IMR-90 (cell line): ENCODE results near the gene ARL2. TPM values are rescaled to one million over a fixed set of nuclear protein-coding genes. Genes with fewer than 3 reads are reported as not detected.
A peak's percentile ranks its signal among the peaks of the same experiment; 100 is the strongest.

Source experiments
- ATAC-seq: fragments of 200-7000 bp; cut with Tn5 transposase; 2 replicates; pipeline ENCODE4 v1.9.1; 2020; ENCODE audit warnings: low read depth, mild to moderate bottlenecking, moderate library complexity
- BruUV-seq: library from RNA; stranded (reverse); fragments of 400-500 nt; replicated peaks from 2 replicates; lab custom pipeline; 2021; lab: Mats Ljungman, UMichigan
- CTCF ChIA-PET: fragments of 300-600 bp; formaldehyde crosslinking; extraction: SDS; loops from one replicate; lab custom pipeline; 2021; ENCODE audit warnings: antibody characterized with exemption; lab: Yijun Ruan, JAX
- POLR2A ChIA-PET: fragments of 300-600 bp; sonication (Branson Sonifier 250); formaldehyde crosslinking; loops from one replicate; lab custom pipeline; 2022; ENCODE audit warnings: antibody characterized with exemption; ENCODE audit not compliant: unreplicated experiment; lab: Charles Lee
- DNase-seq: peaks from one replicate; pipeline ENCODE4 v3.0.0; 2013
- H2AFZ ChIP-seq: replicated peaks from 2 replicates; pipeline ENCODE3; 2013; ENCODE audit warnings: low read length, mild to moderate bottlenecking; ENCODE audit not compliant: poor library complexity
- H2AK5ac ChIP-seq: 2 replicates; pipeline ENCODE4 v1.6.1; 2013; ENCODE audit warnings: low read depth, low read length, inconsistent platforms
- H2AK9ac ChIP-seq: replicated peaks from 2 replicates; pipeline ENCODE3; 2013; ENCODE audit warnings: mild to moderate bottlenecking, low read depth, low read length, moderate library complexity; ENCODE audit not compliant: poor library complexity
- H2BK120ac ChIP-seq: 2 replicates; pipeline ENCODE4 v1.6.1; 2013; ENCODE audit warnings: low read depth, low read length, inconsistent platforms
- H2BK15ac ChIP-seq: 3 replicates; pipeline ENCODE4 v1.6.1; 2013; ENCODE audit warnings: low read depth, low read length, inconsistent platforms
- H2BK20ac ChIP-seq: 2 replicates; pipeline ENCODE4 v1.6.1; 2013; ENCODE audit warnings: low read depth, mild to moderate bottlenecking, inconsistent platforms, low read length, moderate library complexity
- H2BK5ac ChIP-seq: 2 replicates; pipeline ENCODE4 v1.6.1; 2013; ENCODE audit warnings: mild to moderate bottlenecking, low read depth, low read length, inconsistent platforms; ENCODE audit not compliant: poor library complexity, severe bottlenecking
- H3K14ac ChIP-seq: replicated peaks from 2 replicates; pipeline ENCODE4 v1.6.1; 2013; ENCODE audit warnings: low read depth, low read length, inconsistent platforms
- H3K18ac ChIP-seq: 2 replicates; pipeline ENCODE4 v1.6.1; 2013; ENCODE audit warnings: low read depth, low read length, control low read depth
- H3K23ac ChIP-seq: 2 replicates; pipeline ENCODE4 v1.6.1; 2013; ENCODE audit warnings: low read depth, low read length, inconsistent platforms
- H3K27ac ChIP-seq: 2 replicates; pipeline ENCODE4 v1.5.1; 2013; ENCODE audit warnings: mild to moderate bottlenecking, control low read depth, low read length; ENCODE audit not compliant: insufficient read depth
- H3K27me3 ChIP-seq: 2 replicates; pipeline ENCODE4 v1.6.1; 2013; ENCODE audit warnings: low read length; ENCODE audit not compliant: control insufficient read depth, insufficient read depth
- H3K36me3 ChIP-seq: 2 replicates; pipeline ENCODE4 v1.6.1; 2013; ENCODE audit warnings: low read length, mixed read lengths; ENCODE audit not compliant: control insufficient read depth, insufficient read depth
- H3K4ac ChIP-seq: 2 replicates; pipeline ENCODE4 v1.6.1; 2013; ENCODE audit warnings: low read depth, low read length, inconsistent platforms
- H3K4me1 ChIP-seq: 2 replicates; pipeline ENCODE4 v1.6.1; 2013; ENCODE audit warnings: low read length, mixed read lengths; ENCODE audit not compliant: control insufficient read depth, insufficient read depth
- H3K4me2 ChIP-seq: 2 replicates; pipeline ENCODE4 v1.6.1; 2013; ENCODE audit warnings: low read depth, mild to moderate bottlenecking, control low read depth, low read length, moderate library complexity
- H3K4me3 ChIP-seq: 2 replicates; pipeline ENCODE4 v1.5.1; 2013; ENCODE audit warnings: low read depth, mild to moderate bottlenecking, control low read depth, low read length, moderate library complexity; ENCODE audit not compliant: insufficient read depth
- H3K56ac ChIP-seq: 2 replicates; pipeline ENCODE4 v1.6.1; 2013; ENCODE audit warnings: low read length, inconsistent platforms; ENCODE audit not compliant: insufficient read depth; ENCODE audit errors: extremely low read depth
- H3K79me1 ChIP-seq, 2 experiments: 2 replicates each; pipeline ENCODE4 v1.6.1; 2013; ENCODE audit warnings: low read length in 2 of 2, inconsistent platforms in 1 of 2, low read depth in 1 of 2
- H3K9ac ChIP-seq: 2 replicates; pipeline ENCODE4 v1.6.1; 2013; ENCODE audit warnings: low read depth, low read length, control low read depth
- H3K9me1 ChIP-seq: 2 replicates; pipeline ENCODE4 v1.6.1; 2013; ENCODE audit warnings: low read length, inconsistent platforms; ENCODE audit not compliant: insufficient read depth
- H3K9me3 ChIP-seq: 2 replicates; pipeline ENCODE4 v1.6.1; 2013; ENCODE audit warnings: low read length; ENCODE audit not compliant: control insufficient read depth, insufficient read depth
- H4K20me1 ChIP-seq: 2 replicates; pipeline ENCODE4 v1.6.1; 2013; ENCODE audit warnings: low read length, inconsistent platforms; ENCODE audit not compliant: insufficient read depth
- H4K5ac ChIP-seq: 2 replicates; pipeline ENCODE4 v1.6.1; 2013; ENCODE audit warnings: mild to moderate bottlenecking, low read depth, low read length, control low read depth
- H4K8ac ChIP-seq, 2 experiments: 2 replicates each; pipeline ENCODE4 v1.6.1; 2013; ENCODE audit warnings: low read depth in 2 of 2, low read length in 2 of 2, control low read depth in 1 of 2, inconsistent platforms in 1 of 2
- H4K91ac ChIP-seq: 2 replicates; pipeline ENCODE4 v1.6.1; 2013; ENCODE audit warnings: low read depth, low read length, inconsistent platforms; ENCODE audit not compliant: insufficient read depth
- BHLHE40 ChIP-seq: fragments of 150-350 bp; IDR thresholded peaks from 2 replicates; pipeline ENCODE4 v1.6.1; 2016; ENCODE audit warnings: mild to moderate bottlenecking, low read depth, low read length
- CEBPB ChIP-seq: IDR thresholded peaks from 2 replicates; pipeline ENCODE4 v1.6.1; 2012; ENCODE audit warnings: low read depth, low read length, improper control_type of control experiment
- CHD1 ChIP-seq: IDR thresholded peaks from 2 replicates; pipeline ENCODE4 v1.6.1; 2012; ENCODE audit warnings: low read depth, low read length, improper control_type of control experiment
- MAFK ChIP-seq: IDR thresholded peaks from 2 replicates; pipeline ENCODE4 v1.6.1; 2012; ENCODE audit warnings: low read depth, low read length, improper control_type of control experiment
- MAZ ChIP-seq: IDR thresholded peaks from 2 replicates; pipeline ENCODE4 v1.6.1; 2012; ENCODE audit warnings: low read depth, mild to moderate bottlenecking, low read length, improper control_type of control experiment, moderate library complexity, borderline replicate concordance
- MXI1 ChIP-seq: IDR thresholded peaks from 2 replicates; pipeline ENCODE4 v1.6.1; 2012; ENCODE audit warnings: low read depth, mild to moderate bottlenecking, low read length, moderate library complexity, borderline replicate concordance
- POLR2A ChIP-seq: IDR thresholded peaks from 2 replicates; pipeline ENCODE4 v1.6.1; 2012; ENCODE audit warnings: mild to moderate bottlenecking, low read depth, low read length
- RAD21 ChIP-seq: IDR thresholded peaks from 2 replicates; pipeline ENCODE4 v1.6.1; 2012; ENCODE audit warnings: low read length, improper control_type of control experiment
- RCOR1 ChIP-seq: IDR thresholded peaks from 2 replicates; pipeline ENCODE4 v1.6.1; 2012; ENCODE audit warnings: mild to moderate bottlenecking, low read length, improper control_type of control experiment; ENCODE audit not compliant: insufficient replicate concordance
- WGBS, 2 experiments: methylation state at CpG; one replicate each; pipeline versions ENCODE4 v1.1.5 to v1.1.7; 2013; ENCODE audit warnings: missing lambda C conversion rate in 2 of 2; ENCODE audit not compliant: insufficient read length in 1 of 2; ENCODE audit errors: extremely low coverage in 2 of 2; 5-methylcytosine and 5-hydroxymethylcytosine counted together
- dilution Hi-C: fragments of 300-500 bp; cut with HindIII; formaldehyde crosslinking; loops from one replicate; pipeline ENCODE4 v1.14.3; 2018; ENCODE audit warnings: low sequenced_read_pairs; ENCODE audit not compliant: unreplicated experiment
- in situ Hi-C: fragments of 300-500 bp; cut with MboI; formaldehyde crosslinking; loops from 3 replicates; pipeline ENCODE4 v1.14.3; 2019; ENCODE audit warnings: low sequenced_read_pairs, inconsistent platforms, mixed read lengths
- intact Hi-C: fragments of 100-400 bp; cut with micrococcal nuclease; formaldehyde crosslinking; loops from 2 replicates; pipeline ENCODE4 v1.10.0; 2022
- polyA plus RNA-seq, 3 experiments: library from polyadenylated mRNA; depleted of rRNA; stranded (reverse); fragments of >200 nt; gene quantifications; 2 replicates each; pipeline ENCODE4 v1.2.3, GENCODE V29; 2012; ENCODE audit warnings: low replicate concordance in 1 of 3
- total RNA-seq: library from RNA; depleted of rRNA; stranded (reverse); fragments of >200 nt; gene quantifications from 2 replicates; pipeline ENCODE4 v1.2.3, GENCODE V29; 2012
- TF ChIP-seq, protein P1 (sequence below): fragments of 150-350 bp; IDR thresholded peaks from 2 replicates; pipeline ENCODE4 v1.6.1; 2017; ENCODE audit warnings: mild to moderate bottlenecking, antibody characterized with exemption, low read length, low read depth

ARL2 gene
- total and polyA plus RNA-seq, 2 of the 4 experiments (the other 2 are of a cell fraction): 48.9 to 152 TPM

DNA sequence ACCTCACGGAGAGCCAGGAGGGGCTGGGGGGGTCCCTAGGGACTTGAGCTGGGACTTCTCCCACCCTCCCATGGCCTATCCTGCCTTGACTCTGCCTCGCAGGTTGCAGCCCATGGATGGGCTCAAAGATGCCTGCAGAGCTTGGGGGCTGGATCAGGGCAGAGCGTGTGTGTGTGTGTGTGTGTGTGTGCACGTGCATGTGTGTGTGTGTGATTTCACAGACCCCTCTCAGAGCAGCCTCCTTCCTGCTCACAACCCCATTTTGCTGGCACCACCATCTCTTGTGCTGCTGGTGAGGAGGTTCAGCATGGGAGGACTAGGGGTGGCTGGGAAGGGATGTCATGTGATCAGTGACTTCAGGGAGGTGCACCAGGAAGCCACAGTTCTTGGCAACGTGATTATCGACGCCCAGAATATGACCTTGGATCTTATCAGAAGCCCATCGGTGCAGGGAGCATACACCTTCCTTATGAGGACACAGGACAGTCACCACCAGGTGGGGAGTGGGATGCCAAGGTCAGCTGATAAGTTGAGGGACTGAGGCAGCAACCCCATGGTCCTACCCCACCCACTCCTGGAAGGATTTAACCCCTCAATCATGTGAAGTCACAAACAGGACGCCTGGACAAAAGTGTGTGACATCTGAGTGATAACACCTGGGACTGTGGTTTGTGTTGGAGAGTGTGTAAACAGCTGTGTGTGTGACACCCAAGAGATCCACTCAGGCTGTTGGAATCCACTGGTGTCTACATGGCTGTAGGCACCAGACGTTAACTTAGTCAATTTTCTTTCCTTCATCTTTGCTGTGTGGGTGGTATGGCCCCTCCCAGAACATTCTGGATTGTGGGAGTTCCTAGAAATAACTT lies 46.2 kb downstream of the ARL2 start:
- DNase-seq: peak; percentile 22
- 46% methylated on average over 3 of the region's 10 CpGs; no CpG with 5 or more reads in 1 of the 2 experiments for WGBS, 2 experiments
- TF ChIP-seq POLR2A: no peak
- TF ChIP-seq, protein P1, sequence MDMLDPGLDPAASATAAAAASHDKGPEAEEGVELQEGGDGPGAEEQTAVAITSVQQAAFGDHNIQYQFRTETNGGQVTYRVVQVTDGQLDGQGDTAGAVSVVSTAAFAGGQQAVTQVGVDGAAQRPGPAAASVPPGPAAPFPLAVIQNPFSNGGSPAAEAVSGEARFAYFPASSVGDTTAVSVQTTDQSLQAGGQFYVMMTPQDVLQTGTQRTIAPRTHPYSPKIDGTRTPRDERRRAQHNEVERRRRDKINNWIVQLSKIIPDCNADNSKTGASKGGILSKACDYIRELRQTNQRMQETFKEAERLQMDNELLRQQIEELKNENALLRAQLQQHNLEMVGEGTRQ: no peak
- TF ChIP-seq CHD1: no peak
- TF ChIP-seq BHLHE40: no peak
- TF ChIP-seq RCOR1: no peak
- TF ChIP-seq MAFK: no peak
- TF ChIP-seq CEBPB: no peak
- TF ChIP-seq RAD21: no peak
- no peak for TF ChIP-seq MAZ
- TF ChIP-seq MXI1: no peak

More for the DNA sequence above, 46.2 kb downstream of the ARL2 start:
- Histone ChIP-seq H3K4me1 (no peaks in the 10 kb centered on the region), H3K79me1 (no peaks in the 10 kb centered on the region), H4K91ac (no peak overlapping the region), H3K27me3 (peaks cover 18% of the 10 kb centered on the region; the same call in 1 of the 2 replicates), H4K20me1 (no peaks in the 10 kb centered on the region), H3K14ac (no peak overlapping the region), H3K18ac (no peak overlapping the region), H3K4me2 (no peak overlapping the region), H2BK15ac (no peak overlapping the region), H3K4me3 (no peak overlapping the region), H3K56ac (no peak overlapping the region), H3K4ac (no peak overlapping the region), H2AK9ac (peak overlapping the region; percentile 39), H3K9me3 (no peaks in the 10 kb centered on the region), H3K23ac (no peak overlapping the region; the same call in 1 of the 2 replicates), H2AK5ac (no peak overlapping the region), H3K36me3 (no peaks in the 10 kb centered on the region), H4K8ac (no peak overlapping the region), H2BK120ac (no peak overlapping the region), H2BK20ac (no peak overlapping the region), H2AFZ (no peak overlapping the region), H4K5ac (no peak overlapping the region), H2BK5ac (no peak overlapping the region), H3K9me1 (peaks cover 5% of the 10 kb centered on the region; the same call in 1 of the 2 replicates), H3K9ac (no peak overlapping the region), H3K27ac (no peak overlapping the region)
- dilution Hi-C loops (no loop called here), intact Hi-C loops (no loop called here), in situ Hi-C loops (no loop called here)
- BruUV-seq: no TSS peak
- ChIA-PET POLR2A (no interaction called here), CTCF (no interaction called here)
- ATAC-seq: peak; percentile 27
